Kidney glomerular epithelial cell (primary cell): ENCODE data around the gene YPEL2.
"Not testable (repeated sequence)": the region's sequence is repeated elsewhere in the genome, so short reads cannot be mapped to it uniquely, and the experiment has no call there.

Experiments used
- DNase-seq: peaks from one replicate; lab custom pipeline; 2025; lab: John Stamatoyannopoulos, UW

The YPEL2 gene

DNA sequence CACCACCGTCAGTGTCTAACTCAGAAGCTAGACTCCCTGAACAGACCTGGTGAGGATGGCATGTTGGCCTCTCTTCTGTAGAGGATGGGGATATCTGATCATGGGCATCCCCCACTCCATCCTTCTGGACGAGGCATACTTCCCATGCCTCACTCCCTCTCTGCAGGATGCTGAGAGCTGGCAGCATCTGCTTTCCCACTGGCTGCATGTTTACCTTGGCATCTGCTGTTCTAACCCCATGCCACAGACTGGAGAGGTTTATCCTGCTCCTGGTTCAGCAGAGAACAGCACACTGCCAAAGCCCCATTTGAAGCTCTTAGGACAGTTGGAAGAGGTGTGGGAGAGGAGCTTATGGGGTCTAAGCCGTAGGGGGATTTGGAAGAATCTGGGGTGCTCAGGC lies 46.0 kb downstream of the YPEL2 start:
- peak; percentile 47 for DNase-seq

DNA sequence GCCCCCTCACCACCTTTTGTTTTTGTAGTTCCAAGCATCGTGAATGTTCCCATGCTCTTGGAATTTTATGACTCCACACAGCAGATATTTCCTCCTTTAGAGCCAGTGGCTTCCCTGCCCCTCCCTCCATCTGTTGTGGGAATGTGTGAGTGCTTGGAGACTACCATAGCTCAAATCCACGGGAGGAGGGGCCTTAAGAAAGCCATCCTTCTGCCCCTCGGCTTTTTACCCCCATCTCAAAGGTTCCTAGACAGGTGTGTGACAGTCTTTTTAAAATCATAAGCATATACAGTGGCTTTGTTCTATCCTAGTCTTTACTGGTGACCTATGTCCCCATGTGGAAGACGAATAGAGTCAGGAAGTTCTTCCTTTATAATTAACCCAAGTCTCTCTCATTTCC lies 47.2 kb downstream of the YPEL2 start:
- DNase-seq, result peak; percentile 59

DNA sequence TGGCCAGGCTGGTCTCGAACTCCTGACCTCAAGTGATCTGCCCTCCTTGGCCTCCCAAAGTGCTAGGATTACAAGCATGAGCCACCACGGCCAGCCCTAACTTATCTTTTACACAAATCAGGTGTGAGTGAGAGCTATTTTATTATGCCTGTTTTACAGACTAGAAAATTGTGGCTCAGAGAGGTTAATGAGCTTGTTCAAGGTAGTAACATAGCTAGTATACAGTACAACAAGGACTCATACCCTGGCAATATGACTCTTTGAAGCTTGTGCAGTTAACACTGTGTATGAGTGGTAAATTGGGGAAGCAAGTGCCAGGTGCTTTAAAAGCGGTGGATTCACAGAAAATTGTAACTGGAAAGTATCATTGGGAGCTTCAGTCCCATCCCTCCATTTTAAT lies 49.0 kb downstream of the YPEL2 start:
- DNase-seq, result no peak

DNA sequence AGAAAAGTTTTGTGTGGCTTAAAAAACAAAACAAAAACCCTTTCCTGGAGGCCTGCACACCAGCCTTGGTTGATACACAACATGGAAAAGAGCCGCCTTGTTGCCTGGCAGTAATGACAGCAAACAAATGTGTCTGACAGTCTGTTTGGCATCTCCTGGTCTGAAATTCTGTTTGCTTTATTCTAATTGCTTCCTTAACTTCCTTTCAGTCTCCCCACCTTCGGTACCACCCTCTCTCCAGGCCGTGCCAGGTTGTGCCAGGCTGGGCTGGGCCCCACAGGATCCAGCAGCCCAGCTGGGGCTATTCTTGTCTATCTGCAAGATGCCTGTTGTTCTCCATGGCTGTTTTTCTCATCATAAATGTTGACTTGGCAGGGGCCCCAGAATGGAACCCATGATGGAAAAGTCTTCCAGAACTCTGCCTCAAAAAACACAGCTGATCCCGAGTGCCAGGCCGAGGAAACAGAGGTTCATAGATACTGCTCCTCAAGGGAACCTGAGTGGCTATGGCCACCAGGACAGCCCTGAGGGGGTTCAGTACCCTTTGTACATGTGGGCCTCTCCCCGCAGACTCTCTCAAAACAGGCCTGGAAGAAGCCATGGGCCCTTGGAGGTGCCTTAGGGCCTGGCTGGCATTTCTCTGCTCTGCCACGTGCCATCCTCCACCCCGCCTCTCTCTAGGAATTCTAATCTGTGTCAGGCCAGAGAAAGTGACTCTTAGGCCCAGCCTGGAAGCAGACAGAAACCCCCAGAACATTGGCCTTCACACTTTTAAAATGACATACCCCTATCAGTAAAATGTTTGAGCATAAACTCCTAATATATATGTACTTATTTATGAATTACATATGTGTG lies 50.5 kb downstream of the YPEL2 start:
- DNase-seq, result no peak

DNA sequence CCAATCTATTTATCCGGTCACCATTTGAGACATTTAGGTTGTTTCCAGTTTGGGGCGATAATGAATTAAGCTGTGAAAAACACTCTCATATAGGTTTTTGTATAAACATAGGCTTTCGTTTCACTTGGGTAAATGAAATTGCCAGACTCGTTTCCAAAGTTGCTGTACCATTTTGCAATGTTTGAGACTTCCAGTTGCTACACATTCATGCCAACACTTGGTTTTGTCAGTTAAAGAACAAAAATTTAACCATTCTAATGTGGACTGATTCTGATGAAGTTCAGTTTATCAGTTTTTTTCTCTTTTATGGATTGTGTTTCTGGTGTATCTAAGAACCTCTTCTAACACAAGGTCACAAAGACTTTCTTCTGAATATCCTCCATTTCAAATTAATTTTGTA lies 52.4 kb downstream of the YPEL2 start:
- no peak for DNase-seq

GRCh38 chr17:59387351-59388068 lies 56.1 kb downstream of the YPEL2 start:
- no peak for DNase-seq

GRCh38 chr17:59388069-59388556 lies 56.7 kb downstream of the YPEL2 start:
- DNase-seq, result no peak

GRCh38 chr17:59389066-59389465 lies 57.6 kb downstream of the YPEL2 start:
- DNase-seq, result no peak

DNA sequence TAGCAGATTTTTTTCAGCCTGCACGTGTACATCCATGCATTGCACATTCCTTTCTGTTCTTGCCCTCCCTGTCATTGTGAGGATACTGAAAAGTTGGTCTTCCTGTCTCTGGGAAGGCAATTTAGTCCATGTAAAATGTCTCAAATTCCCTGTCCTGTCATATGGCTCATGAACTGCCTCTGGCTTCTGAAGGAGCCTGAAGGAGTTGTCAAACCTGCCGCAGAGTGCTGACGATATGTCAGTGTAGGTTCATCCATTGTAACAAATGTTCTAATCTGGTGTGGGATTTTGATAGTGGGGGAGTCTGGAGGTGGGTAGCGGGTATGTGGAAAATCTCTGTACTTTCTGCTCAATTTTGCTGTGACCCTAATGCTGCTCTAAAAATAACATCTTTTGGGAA lies 59.6 kb downstream of the YPEL2 start:
- DNase-seq, result no peak

- DNase-seq, result no peak
Measured at GRCh38 chr17:59392973-59393679, 61.7 kb downstream of the YPEL2 start.

DNA sequence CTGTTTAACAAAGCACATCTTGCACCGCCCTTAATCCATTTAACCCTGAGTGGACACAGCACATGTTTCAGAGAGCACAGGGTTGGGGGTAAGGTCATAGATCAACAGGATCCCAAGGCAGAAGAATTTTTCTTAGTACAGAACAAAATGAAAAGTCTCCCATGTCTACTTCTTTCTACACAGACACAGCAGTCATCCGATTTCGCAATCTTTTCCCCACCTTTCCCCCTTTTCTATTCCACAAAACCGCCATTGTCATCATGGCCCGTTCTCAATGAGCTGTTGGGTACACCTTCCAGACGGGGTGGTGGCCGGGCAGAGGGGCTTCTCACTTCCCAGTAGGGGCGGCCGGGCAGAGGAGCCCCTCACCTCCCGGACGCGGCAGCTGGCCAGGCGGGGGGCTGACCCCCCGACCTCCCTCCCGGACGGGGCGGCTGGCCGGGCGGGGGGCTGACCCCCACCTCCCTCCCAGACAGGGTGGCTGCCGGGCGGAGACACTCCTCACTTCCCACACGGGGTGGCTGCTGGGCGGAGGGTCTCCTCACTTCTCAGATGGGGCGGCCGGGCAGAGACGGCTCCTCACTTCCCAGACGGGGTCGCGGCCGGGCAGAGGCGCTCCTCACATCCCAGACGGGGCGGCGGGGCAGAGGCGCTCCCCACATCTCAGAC lies 62.4 kb downstream of the YPEL2 start:
- DNase-seq, result not testable (repeated sequence)

DNA sequence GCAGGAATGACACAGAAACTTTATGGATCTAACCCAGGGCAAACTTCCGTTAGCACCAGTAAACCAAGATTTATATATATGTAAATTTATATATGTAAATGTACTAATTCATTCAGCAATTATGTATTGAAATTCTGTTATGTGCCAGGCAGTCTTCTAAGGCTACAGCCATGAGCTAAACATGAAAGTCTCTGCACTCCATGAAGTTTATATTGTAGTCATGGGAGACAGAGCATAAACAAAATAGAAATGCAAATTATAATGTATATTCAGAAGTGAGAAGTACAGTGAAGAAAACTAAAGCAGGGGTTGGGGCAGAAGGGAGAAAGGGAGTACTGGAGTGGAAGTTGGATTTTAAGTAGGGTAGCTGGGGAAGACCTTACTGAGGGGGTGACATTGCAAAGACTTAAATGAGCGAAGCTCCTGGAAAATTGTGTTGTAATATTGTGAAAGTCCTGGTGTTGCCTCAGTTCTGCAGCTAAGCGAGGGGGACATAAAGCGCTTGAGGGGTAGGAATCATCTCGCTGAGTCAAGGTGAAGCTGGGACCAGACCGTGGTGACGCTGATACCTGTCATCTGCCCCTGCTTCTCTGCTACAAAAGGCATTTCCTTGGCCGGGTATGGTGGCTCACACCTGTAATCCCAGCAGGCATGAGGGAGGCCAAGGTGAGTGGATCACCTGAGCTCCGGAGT lies 64.8 kb downstream of the YPEL2 start:
- DNase-seq, result no peak

DNA sequence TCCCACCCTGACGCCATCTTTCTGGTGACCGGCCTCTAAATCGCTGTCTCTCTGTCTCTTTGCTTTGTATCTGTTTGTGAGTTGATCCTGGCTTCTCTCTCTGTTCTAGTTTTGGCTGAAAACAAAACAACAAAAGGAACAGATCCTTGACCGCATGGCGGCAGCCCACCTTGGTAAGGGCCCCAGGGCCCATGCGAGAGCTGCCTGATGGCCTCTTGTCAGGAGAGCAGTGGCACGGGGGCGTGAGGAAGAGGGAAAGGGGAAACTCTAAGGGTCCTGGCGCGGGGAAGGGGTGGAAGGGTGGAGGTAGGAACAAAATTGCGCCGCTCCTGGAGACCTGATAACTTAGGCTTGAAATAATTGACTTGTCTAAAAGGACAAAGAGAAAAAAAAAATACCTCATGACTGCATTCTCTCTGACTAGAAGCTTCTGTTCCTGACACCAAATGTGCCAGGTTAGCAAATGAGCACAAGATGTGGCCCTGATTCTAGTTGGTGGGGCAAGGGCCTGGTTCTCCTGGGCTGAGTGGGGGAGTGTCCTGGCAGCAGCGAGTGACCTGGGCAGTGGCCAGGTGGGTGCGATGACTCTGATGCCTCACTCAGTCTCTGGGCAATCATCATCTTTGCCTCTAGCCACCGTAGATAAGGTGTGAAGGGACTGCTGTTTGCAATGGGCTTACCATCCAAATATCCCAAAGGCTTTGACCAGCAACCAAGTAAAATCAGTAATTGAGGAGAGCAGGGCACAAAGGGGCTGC lies 66.0 kb downstream of the YPEL2 start:
- no peak for DNase-seq

- no peak for DNase-seq
Measured at GRCh38 chr17:59399914-59400313, 68.5 kb downstream of the YPEL2 start.

DNA sequence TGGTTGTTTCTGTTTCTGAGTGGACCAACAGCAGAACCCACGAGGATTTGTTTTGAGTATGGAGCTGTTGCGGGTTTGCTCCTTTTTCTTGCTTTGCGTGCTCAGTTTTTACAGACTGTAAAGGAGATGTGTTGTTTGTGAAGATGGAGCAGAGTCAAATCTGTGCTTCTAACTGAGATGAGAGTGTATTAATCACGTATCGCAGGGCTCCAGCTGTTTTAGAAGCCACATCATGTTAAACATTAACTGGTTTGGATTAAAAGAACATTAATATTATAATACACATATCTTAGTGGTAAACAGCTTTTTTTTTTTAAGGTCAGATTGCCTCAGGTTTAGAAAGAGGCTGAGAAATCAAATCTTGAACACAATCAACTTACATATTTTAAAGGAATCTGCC lies 69.4 kb downstream of the YPEL2 start:
- DNase-seq, result no peak

DNA sequence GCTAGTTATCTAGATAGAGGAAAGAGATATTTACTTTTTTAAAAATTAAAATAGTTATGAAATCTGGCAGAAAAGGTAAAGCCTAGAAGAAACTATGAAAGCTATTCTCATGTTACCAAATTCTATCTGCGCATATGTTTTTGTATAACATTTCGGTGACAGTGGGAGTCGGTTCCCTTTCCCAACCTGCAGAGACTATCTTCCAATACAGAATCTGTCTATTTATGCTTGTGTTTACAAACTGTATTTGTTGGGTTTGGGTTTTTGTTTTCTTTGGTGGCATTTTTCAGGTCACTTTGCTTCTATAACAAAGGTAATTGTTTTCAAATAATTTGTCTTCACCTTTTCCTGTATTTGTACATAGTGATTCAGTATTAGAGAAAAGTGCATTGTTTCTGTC lies 69.8 kb downstream of the YPEL2 start:
- no peak for DNase-seq

DNA sequence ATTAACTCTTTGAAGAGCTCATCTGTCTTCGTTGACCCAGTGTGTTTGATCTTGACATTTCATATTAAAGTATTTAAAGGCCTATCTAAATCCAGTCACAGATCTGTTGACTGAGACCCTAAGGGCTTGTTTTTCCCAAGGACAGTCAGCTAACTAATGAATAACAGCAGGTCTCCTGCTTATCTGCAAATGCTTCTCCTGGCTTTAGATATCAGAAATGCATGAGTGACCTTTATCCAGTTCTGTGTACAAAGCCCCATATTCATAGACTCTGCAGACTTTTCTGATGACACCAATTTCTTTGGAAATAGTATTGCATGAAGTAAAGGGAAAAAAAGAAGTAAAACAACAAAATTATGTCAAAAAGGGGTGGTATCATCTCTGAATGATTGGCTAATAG lies 70.3 kb downstream of the YPEL2 start:
- DNase-seq, result no peak

- no peak for DNase-seq
Measured at GRCh38 chr17:59402760-59403159, 71.3 kb downstream of the YPEL2 start.

DNA sequence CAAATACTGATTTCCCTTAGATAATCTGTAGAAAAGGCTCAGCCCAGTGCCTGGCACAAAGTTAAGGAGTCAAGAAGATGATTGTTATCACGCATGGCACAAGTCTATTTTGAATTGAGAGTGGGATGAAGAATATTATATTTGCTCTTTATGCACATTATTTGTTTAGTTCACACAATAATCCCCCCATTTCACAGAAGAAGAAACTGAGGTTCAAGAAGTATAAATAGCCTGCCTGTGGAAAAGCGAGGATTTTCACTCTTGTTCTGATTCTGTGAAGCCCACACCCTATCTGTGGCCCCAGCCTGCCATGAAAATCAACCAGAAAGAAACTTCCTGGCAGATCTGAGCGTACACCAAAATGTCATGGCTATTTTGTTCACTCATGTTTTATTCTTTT lies 73.0 kb downstream of the YPEL2 start:
- DNase-seq, result no peak

DNA sequence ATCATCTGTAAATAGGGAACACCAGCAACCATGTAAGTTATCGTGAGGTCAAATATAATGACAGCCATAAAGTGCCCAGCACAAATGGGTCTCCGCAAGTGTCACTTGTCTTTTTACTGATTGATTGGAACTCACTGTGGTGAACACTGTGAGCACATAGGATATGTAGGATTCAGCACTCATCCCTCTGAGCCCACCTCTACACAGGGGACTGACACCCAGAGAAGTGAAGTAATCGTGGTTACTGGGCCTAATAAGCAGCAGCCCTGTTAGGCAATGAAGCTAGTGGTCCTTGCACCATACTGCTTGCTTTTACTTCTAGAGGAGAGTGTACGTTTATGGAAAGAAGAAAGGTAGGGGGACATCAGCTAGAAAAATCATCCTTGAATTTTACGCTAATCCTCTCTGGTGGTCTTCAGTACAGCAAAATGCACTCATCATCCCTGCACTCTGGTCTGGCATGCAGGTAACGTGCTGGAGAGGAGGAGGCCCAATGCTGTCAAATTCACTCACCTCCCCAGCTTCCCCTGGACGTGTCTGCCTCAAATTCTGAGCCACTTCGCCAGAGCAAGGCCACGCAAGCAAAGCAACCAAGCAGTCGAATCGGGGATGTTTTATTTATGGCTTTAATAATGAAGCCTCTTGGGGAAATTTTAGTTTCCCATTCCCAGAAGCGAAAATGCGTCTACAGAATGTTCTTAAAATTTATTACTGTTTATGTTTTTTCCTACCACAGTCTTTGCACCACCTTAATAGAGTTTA lies 74.7 kb downstream of the YPEL2 start:
- no peak for DNase-seq
